Stomach (tissue), 9 donors: ENCODE data around the gene CDK11A. TPM values are rescaled to one million over a fixed set of nuclear protein-coding genes. Genes with fewer than 3 reads are reported as not detected.
"Not testable (repeated sequence)": the region's sequence is repeated elsewhere in the genome, so short reads cannot be mapped to it uniquely, and the experiment has no call there.

ENCODE experiments used
- DNase-seq, 2 donors: peaks; one replicate each; pipeline versions ENCODE4 v3.0.0 to v3.0.0-alpha.2; 2013 to 2019
- H3K27ac ChIP-seq, 5 donors: fragments of 200-600 bp in 4 of 5; sonication (generic) in 4 of 5; one replicate each; pipeline ENCODE4 v1.5.1; 2013 to 2019; ENCODE audit warnings: mild to moderate bottlenecking in 1 of 5, moderate library complexity in 1 of 5
- H3K27me3 ChIP-seq, 3 donors: fragments of 200-600 bp; sonication (generic); one replicate each; pipeline ENCODE4 v1.5.1; 2017 to 2019; ENCODE audit warnings: mixed run types in 1 of 3
- H3K36me3 ChIP-seq, 4 donors: fragments of 200-600 bp; sonication (generic); 1 replicate in 3 of 4; 2 replicates in 1 of 4; pipeline ENCODE4 v1.5.1; 2016 to 2019
- H3K4me1 ChIP-seq, 4 donors: fragments of 200-600 bp; sonication (generic); one replicate each; pipeline ENCODE4 v1.5.1; 2016 to 2019
- H3K4me3 ChIP-seq, 4 donors: fragments of 200-600 bp; sonication (generic) in 3 of 4; one replicate each; pipeline ENCODE4 v1.5.1; 2016 to 2019; ENCODE audit warnings: mild to moderate bottlenecking in 1 of 4
- H3K9me3 ChIP-seq, 4 donors: fragments of 200-600 bp; sonication (generic); one replicate each; pipeline ENCODE4 v1.5.1; 2016 to 2019
- EP300 ChIP-seq: sonication (generic); formaldehyde crosslinking; IDR thresholded peaks from one replicate; pipeline ENCODE4 v1.6.1; 2017; ENCODE audit warnings: antibody characterized with exemption
- POLR2A ChIP-seq, 4 donors: fragments of 450-650 bp; IDR thresholded peaks; one replicate each; pipeline ENCODE4 v1.6.1; 2016; ENCODE audit warnings: antibody characterized with exemption in 4 of 4, control low read depth in 2 of 4, mild to moderate bottlenecking in 1 of 4, moderate library complexity in 1 of 4
- POLR2AphosphoS5 ChIP-seq, 3 donors: sonication (generic); formaldehyde crosslinking; IDR thresholded peaks; one replicate each; pipeline ENCODE4 v1.6.1; 2016; ENCODE audit warnings: antibody characterized with exemption in 3 of 3
- WGBS, 5 donors: extraction: QIAGEN DNeasy Blood & Tissue Kit in 3 of 5; methylation state at CpG; one replicate each; pipeline versions ENCODE4 v1.1.5 to v1.1.7; 2013 to 2018; 5-methylcytosine and 5-hydroxymethylcytosine counted together
- intact Hi-C: fragments of 100-400 bp; cut with DNase I; formaldehyde crosslinking; loops from one replicate; pipeline ENCODE4 v1.15.1; 2023; ENCODE audit warnings: low total_unique reads
- polyA plus RNA-seq, 3 donors: library from polyadenylated mRNA; stranded (reverse); fragments of 200-250 nt; gene quantifications; one replicate each; pipeline ENCODE4 v1.2.3, GENCODE V29; 2013
- total RNA-seq, 5 donors: library from RNA; depleted of rRNA; stranded (reverse); fragments of >200 nt; gene quantifications; one replicate each; pipeline versions ENCODE4 v1.1.0 to v1.2.3, GENCODE V29; 2014 to 2016
- TF ChIP-seq, protein P1 (sequence below), 7 experiments: fragments of 450-650 bp in 4 of 7; fragments of 200-600 bp in 3 of 7; sonication (generic) in 3 of 7; IDR thresholded peaks; one replicate each; pipeline ENCODE4 v1.5.1; 2016 to 2019; ENCODE audit warnings: antibody characterized with exemption in 7 of 7, control low read depth in 2 of 7, mild to moderate bottlenecking in 1 of 7
- donor health status: healthy with polysubstance abuse.
- donor health status: Bipolar disorder and iron deficiency.
- donor health status: healthy.

Gene CDK11A
- total and polyA plus RNA-seq, 8 donors, result 27.3 to 233 (median 57.4) TPM

DNA sequence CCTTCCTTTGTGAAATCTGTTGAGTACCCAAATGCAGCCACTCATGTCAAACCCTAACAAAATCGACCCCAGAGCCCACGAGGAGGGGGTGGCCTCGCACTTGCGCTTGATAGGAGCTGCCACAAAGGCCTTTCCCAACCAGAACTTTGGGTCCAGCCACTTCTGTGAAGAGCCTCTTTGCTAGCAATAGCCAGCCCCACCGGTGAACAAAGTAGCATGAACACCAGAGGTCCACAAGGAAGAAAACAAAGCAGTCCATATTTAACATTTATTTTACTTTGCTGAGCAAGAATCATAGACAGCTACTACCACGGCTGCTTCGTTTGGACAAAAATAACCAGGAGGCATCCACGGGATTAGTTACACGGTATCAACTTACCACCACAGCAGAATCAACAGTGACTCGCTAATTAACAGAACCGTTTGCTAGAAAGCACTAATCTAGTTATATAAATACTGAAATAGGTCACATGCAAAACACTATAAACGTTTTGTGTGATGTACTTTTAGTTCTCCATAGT lies 3.0 kb upstream of the CDK11A start:
- Histone ChIP-seq H3K27ac (peak overlapping the region in 2 of 5 donors; percentile 34 to 53), H3K36me3 (peaks cover 8 to 23% (median 20%) of the 10 kb centered on the region in 4 donors)
- H3K27me3 ChIP-seq, H3K4me1 ChIP-seq, intact Hi-C loops, DNase-seq, H3K4me3 ChIP-seq, H3K9me3 ChIP-seq: not testable (repeated sequence)
- 54 to 77% (median 65%) methylated on average over 9 to 11 of the region's 12 CpGs for WGBS, 5 donors

DNA sequence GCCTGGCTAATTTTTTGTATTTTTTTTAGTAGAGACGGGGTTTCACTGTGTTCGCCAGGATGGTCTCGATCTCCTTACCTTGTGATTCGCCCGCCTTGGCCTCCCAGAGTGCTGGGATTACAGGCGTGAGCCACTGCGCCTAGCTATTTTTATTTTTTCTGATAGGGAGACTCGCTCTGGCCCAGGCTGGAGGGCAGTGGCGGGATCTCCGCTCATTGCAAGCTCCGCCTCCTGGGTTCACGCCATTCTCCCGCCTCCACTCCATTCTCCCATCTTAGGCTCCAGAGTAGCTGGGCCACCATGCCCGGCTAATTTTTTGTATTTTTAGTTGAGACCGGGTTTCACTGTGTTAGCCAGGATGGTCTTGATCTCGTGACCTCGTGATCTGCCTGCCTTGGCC lies 1.9 kb upstream of the CDK11A start:
- Histone ChIP-seq H3K27ac (peak overlapping the region in 1 of 5 donors; percentile 34), H3K4me1 (peaks cover 0 to 18% (median 5%) of the 10 kb centered on the region in 4 donors), H3K36me3 (peaks cover 4 to 18% (median 14%) of the 10 kb centered on the region in 4 donors)
- H3K9me3 ChIP-seq, H3K4me3 ChIP-seq, DNase-seq, intact Hi-C loops, H3K27me3 ChIP-seq: not testable (repeated sequence)
- WGBS, 5 donors, result 92 to 98% (median 95%) methylated on average over 14 to 17 of the region's 17 CpGs

DNA sequence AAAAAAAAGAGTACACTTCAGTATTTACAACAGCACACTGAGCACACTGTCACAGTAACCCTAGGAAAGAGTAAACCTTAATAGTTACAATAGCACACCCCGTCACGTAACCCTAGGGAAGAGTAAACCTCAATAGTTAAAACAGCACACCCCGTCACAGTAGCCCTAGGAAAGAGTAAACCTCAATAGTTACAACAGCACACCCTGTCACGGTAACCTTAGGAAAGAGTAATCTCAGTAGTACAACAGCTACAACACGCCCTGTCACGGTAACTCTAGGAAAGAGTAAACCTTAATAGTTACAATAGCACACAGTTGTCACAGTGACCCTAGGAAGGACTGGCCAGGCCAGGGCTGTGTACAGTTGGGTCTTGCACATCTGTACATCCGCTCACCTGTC lies 3.0 kb downstream of the CDK11A start:
- intact Hi-C loops, result no loop called here
- Histone ChIP-seq H3K27me3 (no peaks in the 10 kb centered on the region), H3K4me1 (peaks cover 0 to 18% (median 3%) of the 10 kb centered on the region in 4 donors), H3K9me3 (no peaks in the 10 kb centered on the region), H3K4me3 (no peak overlapping the region), H3K27ac (peak overlapping the region in 3 of 5 donors; percentile 45 to 57 (median 49)), H3K36me3 (peaks cover 18 to 46% (median 33%) of the 10 kb centered on the region in 4 donors)
- 30 to 52% (median 46%) methylated on average over 7 of the region's 7 CpGs for WGBS, 5 donors
- DNase-seq, result no peak
- no peak for TF ChIP-seq EP300
- no peak for TF ChIP-seq POLR2AphosphoS5 (IDR thresholded peaks at IDR 0.05)
- TF ChIP-seq, protein P1, sequence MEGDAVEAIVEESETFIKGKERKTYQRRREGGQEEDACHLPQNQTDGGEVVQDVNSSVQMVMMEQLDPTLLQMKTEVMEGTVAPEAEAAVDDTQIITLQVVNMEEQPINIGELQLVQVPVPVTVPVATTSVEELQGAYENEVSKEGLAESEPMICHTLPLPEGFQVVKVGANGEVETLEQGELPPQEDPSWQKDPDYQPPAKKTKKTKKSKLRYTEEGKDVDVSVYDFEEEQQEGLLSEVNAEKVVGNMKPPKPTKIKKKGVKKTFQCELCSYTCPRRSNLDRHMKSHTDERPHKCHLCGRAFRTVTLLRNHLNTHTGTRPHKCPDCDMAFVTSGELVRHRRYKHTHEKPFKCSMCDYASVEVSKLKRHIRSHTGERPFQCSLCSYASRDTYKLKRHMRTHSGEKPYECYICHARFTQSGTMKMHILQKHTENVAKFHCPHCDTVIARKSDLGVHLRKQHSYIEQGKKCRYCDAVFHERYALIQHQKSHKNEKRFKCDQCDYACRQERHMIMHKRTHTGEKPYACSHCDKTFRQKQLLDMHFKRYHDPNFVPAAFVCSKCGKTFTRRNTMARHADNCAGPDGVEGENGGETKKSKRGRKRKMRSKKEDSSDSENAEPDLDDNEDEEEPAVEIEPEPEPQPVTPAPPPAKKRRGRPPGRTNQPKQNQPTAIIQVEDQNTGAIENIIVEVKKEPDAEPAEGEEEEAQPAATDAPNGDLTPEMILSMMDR (IDR thresholded peaks at IDR 0.05), result no peak
- no peak for TF ChIP-seq POLR2A (IDR thresholded peaks at IDR 0.05)

DNA sequence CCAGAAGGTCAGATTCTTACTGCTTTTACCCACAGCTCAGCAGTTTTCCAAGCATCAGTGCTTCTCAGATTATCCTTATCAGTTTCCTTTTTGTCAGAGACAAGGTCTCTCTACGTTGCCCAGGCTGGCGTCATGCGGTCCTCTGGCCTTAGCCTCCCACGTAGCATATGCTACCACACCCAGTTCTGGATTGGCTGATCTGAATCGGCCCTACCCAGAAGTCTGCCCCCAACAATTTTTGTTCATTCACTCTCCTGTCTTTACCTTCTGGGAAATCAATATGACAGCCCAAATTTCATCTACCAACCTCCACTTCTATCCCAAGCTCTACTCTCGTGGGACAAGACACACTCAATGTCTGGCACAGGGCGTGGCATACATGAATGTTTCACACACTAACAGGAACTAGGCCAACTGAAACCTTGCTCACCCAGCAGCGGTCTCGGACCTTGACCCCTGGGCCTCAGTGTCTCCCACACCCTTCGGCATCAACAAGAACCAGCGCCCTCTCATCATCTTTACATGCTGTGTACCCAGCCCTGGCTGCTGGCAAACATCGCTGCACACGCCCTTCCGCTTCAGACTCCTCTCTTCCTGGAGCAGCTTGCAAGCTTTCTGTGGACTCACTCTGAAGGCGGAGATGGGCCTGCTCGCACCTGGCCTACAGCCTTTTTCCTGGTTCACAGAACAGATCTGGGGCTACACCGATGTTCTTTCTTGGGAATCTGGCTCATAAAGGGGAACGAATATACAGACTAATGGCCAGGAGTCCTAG lies 8.9 kb downstream of the CDK11A start:
- H3K4me3 ChIP-seq, H3K4me1 ChIP-seq, H3K27me3 ChIP-seq, H3K9me3 ChIP-seq, H3K27ac ChIP-seq, intact Hi-C loops: not testable (repeated sequence)
- peak in 1 of 2 donors; percentile 25 for DNase-seq
- 78 to 91% (median 86%) methylated on average over 6 to 14 of the region's 18 CpGs for WGBS, 5 donors
- H3K36me3 ChIP-seq, result peaks cover 8 to 41% (median 30%) of the 10 kb centered on the region in 4 donors

DNA sequence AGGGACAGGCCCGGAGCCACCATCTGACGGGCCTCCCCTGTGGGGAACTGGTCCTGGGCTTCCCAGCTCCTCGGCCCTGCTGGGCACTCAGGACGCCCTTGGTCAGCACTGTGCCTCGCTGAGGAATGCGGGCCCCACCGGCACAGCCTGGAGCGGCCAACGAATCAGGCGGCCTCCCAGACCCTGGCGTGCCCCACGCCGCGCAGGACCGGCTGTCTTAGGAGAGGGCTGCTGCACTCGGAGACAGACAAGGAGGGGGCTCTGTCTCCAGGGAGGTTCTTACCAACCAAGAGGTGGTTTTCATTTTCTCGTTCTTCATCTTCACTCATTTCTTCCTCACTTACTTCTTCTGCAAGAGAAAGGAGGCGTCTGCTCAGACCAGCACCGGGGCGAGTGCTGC lies 16.3 kb downstream of the CDK11A start:
- H3K27ac ChIP-seq, DNase-seq, H3K27me3 ChIP-seq, H3K4me1 ChIP-seq, H3K9me3 ChIP-seq, H3K4me3 ChIP-seq, intact Hi-C loops: not testable (repeated sequence)
- peaks cover 10 to 41% (median 39%) of the 10 kb centered on the region in 4 donors for H3K36me3 ChIP-seq
- WGBS, 5 donors, result 95 to 100% (median 95%) methylated on average over 1 to 13 of the region's 20 CpGs

DNA sequence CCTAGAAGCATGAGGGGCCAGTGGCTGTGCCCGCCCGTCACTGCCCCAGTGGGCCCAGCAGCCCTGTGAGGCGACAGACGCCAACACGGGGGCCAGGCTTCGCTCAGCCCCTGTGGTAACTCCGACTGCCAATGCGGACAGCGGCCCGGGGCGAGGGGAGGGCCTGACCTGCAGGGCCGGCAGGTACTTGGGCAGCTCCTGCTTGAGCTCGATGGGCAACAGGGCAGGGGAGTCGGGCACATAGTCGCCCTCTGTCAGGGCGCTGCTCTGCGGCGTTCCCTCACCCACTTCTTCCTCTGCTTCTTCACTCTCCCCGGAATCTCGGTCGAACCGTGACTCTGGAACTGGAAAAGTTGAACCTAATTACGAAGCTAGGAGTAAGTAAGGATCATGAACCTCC lies 16.9 kb downstream of the CDK11A start:
- H3K27ac ChIP-seq, DNase-seq, intact Hi-C loops, H3K4me1 ChIP-seq, H3K4me3 ChIP-seq, H3K27me3 ChIP-seq, H3K9me3 ChIP-seq: not testable (repeated sequence)
- 90 to 94% (median 91%) methylated on average over 2 to 18 of the region's 23 CpGs; no CpG with 5 or more reads in 2 of the 5 donors for WGBS, 5 donors
- peaks cover 10 to 41% (median 39%) of the 10 kb centered on the region in 4 donors for H3K36me3 ChIP-seq

DNA sequence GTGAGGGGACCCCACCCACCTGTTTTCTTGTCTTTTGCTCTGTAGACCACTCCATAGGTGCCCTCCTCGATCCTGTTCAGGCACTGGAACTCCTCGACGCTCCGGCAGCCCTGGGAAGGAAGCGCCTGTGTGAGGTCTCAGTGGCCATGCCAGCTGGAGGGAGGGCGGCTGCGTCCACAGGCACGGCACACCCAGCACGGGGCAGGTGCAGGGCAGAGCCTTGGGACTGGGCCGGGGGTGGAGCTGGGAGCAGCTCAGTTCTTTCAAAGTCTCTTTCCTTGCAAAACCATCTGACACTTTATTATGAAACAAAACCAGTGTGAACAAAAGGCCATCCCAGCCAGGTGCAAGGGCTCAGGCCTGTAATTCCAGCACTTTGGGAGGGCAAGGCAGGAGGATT lies 18.5 kb downstream of the CDK11A start:
- WGBS, 5 donors, result 33 to 100% (median 90%) methylated on average over 1 to 2 of the region's 10 CpGs; no CpG with 5 or more reads in 2 of the 5 donors
- H3K4me3 ChIP-seq, intact Hi-C loops, H3K4me1 ChIP-seq, H3K9me3 ChIP-seq, H3K27me3 ChIP-seq, DNase-seq, H3K27ac ChIP-seq: not testable (repeated sequence)
- peaks cover 10 to 41% (median 39%) of the 10 kb centered on the region in 4 donors for H3K36me3 ChIP-seq

DNA sequence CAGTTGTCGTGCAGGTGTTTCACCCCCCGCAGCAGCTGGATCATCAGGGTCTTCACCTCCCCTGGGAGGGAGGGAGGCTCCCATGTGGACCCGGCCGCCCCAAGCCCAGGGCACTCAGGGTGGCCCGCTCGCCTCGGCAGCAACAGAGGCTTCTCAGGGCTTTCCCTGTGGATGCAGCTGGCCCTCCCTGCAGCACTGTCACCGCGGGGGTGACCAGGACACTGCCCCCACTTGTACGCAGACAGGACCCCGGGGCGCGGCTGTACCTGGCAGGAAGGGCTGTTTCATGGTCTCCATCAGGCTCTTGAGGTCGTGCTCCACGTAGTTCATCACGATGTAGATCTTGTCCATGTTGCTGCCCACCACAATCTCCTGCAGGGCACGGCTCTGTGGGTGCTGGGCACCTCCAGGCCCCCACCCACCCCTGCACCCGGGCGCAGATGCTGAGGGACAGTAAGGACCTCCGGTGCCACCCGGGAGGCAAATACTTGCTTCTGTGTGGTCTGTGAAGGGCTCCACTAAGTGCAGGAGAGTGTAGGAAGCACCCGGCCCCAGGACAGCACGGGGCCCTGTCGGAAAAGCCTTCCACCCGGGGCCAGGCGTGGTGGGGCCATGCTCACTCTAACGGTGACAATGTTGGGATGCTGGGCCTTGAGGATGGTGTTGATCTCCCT lies 19.7 kb downstream of the CDK11A start:
- 93 to 100% (median 94%) methylated on average over 4 to 27 of the region's 27 CpGs for WGBS, 5 donors
- DNase-seq, H3K4me3 ChIP-seq, H3K27ac ChIP-seq, intact Hi-C loops, H3K4me1 ChIP-seq, H3K27me3 ChIP-seq, H3K9me3 ChIP-seq: not testable (repeated sequence)
- peaks cover 10 to 41% (median 39%) of the 10 kb centered on the region in 4 donors for H3K36me3 ChIP-seq
